Measurements from ENCODE around the gene MCIDAS.

DNA sequence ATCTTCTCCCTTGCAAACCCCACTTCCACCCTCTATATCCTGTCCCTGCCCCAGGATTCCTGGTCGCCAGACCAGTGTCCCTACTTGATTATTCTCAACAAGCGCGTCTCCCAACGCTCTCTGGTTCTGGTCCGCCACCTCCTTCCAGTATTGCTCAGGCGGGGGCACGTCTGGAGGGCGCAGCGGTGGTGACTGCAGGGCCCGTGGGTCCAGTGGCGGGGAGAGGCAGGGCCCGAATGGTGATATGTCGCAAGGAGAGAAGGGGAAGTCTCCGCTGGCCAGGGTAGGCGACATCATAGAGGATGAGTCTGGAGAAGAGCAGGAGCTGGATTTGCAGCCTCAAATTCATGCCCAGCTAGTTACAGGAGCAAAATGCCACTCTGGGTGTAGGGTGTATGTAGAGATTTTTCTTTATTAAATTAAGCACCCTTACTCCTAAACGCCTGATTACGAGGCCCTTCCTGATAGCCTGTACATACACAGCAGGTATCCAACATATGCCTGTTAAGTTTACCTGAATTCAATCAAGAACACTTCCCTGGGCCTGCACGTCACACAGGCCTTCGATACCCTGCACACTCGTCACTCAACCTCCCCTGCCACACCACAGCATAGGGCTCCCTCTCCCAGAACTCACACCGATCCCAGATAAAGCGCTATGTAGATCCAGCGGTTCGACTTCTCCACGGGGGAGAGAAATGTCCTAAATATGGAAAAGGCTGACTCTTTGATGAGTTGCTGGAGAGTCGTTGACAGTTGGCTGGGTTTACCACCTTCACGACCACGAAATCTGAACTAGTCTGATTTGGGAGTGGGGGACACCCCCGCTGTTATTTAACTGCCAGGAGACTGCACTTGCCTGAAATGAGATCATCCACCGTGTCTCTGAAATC is 4.8 kb downstream of the MCIDAS start:
- TF ChIP-seq, protein P1, sequence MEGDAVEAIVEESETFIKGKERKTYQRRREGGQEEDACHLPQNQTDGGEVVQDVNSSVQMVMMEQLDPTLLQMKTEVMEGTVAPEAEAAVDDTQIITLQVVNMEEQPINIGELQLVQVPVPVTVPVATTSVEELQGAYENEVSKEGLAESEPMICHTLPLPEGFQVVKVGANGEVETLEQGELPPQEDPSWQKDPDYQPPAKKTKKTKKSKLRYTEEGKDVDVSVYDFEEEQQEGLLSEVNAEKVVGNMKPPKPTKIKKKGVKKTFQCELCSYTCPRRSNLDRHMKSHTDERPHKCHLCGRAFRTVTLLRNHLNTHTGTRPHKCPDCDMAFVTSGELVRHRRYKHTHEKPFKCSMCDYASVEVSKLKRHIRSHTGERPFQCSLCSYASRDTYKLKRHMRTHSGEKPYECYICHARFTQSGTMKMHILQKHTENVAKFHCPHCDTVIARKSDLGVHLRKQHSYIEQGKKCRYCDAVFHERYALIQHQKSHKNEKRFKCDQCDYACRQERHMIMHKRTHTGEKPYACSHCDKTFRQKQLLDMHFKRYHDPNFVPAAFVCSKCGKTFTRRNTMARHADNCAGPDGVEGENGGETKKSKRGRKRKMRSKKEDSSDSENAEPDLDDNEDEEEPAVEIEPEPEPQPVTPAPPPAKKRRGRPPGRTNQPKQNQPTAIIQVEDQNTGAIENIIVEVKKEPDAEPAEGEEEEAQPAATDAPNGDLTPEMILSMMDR (IDR thresholded peaks at IDR 0.05) = no peak
- TF ChIP-seq POLR2A (IDR thresholded peaks at IDR 0.05; ENCODE audit: low read depth) = no peak
